Measurements from ENCODE around the gene IRAK2. TPM values are rescaled to one million over a fixed set of nuclear protein-coding genes. Genes with fewer than 3 reads are reported as not detected.
A peak's percentile ranks its signal among the peaks of the same experiment; 100 is the strongest.

The IRAK2 gene
- total RNA-seq, 1 experiment from 2014 or later = 4.2 TPM

DNA sequence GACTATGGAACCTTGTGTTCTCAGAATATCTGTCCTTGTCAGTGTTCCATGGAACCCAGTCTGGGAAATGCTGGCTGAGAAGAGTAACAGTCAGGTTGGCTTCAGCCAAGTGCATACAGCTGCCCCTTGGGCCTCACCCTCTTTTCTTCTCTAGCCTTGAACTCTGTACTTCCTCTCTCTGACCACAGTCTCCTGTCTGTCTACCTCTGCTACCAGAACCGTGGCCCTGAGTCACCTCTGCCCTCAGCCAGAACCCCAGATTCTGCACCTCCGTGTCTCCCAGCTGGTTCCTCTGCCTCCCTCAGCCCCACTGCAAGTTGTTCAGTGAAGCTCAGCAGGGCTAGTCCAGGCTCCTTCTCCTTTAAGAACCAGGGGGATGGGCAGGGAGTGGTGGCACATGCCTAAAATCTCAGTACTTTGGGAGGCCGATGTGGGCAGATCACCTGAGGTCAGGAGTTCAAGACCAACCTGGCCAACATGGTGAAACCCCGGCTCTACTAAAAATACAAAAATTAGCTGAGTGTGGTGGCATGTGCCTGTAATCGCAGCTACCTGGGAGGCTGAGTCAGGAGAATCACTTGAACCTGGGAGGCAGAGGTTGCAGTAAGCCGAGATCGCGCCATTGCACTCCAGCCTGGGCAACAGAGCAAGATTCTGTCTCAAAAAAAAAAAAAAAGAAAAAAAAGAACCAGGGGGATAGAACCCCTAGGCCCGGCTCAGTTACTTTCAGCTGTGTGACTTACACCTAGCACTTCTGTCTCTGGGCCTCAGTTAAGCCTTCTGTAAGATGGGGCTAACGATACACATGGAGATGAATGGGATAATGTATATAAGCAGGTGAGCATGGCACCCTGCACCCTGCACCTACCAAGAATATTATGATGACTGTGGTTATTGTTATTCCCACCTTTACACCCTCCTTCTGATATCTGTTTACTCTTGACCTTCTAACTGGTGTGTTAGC lies 59.2 kb downstream of the IRAK2 start:
- H3K9me3 Mint-ChIP-seq (ENCODE audit: unreplicated experiment) = no peaks in the 10 kb centered on the region
- no TSS peak for BruUV-seq (replicated peaks)
- ChIA-PET CTCF (interaction anchor here (0.7 to 1.6 kb wide), 3 partner anchors 20 to 780 kb away, joined by 4 to 6 read pairs (median 5); no protein-coding TSS in a partner anchor), POLR2A (no interaction called here)
- intact Hi-C loops (cut with micrococcal nuclease; ENCODE audit: unreplicated experiment) = loop anchor here (1.0 to 2.0 kb wide), 3 partner anchors 20 to 59 kb away; partner anchors contain the start of gene IRAK2
- H3K27ac Mint-ChIP-seq (ENCODE audit: unreplicated experiment) = no peak overlapping the region
- H3K4me3 Mint-ChIP-seq (ENCODE audit: unreplicated experiment) = no peak overlapping the region
- Histone ChIP-seq H3K27me3 (replicated peaks; ENCODE audit: control insufficient read depth, insufficient read depth, low read length) (no peaks in the 10 kb centered on the region), H3K36me3 (ENCODE audit: control insufficient read depth, insufficient read depth, low read length) (no peaks in the 10 kb centered on the region), H3K4me3 (ENCODE audit: low read depth, low read length) (no peak overlapping the region), H3K9me3 (no peaks in the 10 kb centered on the region), H3K4me1 (no peaks in the 10 kb centered on the region)
- H3K27me3 Mint-ChIP-seq (ENCODE audit: insufficient read depth, unreplicated experiment) = no peaks in the 10 kb centered on the region
- no peak for DNase-seq
- TF ChIP-seq, protein P1, sequence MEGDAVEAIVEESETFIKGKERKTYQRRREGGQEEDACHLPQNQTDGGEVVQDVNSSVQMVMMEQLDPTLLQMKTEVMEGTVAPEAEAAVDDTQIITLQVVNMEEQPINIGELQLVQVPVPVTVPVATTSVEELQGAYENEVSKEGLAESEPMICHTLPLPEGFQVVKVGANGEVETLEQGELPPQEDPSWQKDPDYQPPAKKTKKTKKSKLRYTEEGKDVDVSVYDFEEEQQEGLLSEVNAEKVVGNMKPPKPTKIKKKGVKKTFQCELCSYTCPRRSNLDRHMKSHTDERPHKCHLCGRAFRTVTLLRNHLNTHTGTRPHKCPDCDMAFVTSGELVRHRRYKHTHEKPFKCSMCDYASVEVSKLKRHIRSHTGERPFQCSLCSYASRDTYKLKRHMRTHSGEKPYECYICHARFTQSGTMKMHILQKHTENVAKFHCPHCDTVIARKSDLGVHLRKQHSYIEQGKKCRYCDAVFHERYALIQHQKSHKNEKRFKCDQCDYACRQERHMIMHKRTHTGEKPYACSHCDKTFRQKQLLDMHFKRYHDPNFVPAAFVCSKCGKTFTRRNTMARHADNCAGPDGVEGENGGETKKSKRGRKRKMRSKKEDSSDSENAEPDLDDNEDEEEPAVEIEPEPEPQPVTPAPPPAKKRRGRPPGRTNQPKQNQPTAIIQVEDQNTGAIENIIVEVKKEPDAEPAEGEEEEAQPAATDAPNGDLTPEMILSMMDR (IDR thresholded peaks at IDR 0.05; ENCODE audit: insufficient read depth in 1 of 2, low read depth in 1 of 2, low read length in 1 of 2, severe bottlenecking in 1 of 2, unreplicated experiment in 1 of 2) = no peak
- peaks cover 20% of the 10 kb centered on the region for H3K36me3 Mint-ChIP-seq (ENCODE audit: insufficient read depth, unreplicated experiment)
- H3K4me1 Mint-ChIP-seq (ENCODE audit: low read depth, unreplicated experiment) = peaks cover 11% of the 10 kb centered on the region

DNA sequence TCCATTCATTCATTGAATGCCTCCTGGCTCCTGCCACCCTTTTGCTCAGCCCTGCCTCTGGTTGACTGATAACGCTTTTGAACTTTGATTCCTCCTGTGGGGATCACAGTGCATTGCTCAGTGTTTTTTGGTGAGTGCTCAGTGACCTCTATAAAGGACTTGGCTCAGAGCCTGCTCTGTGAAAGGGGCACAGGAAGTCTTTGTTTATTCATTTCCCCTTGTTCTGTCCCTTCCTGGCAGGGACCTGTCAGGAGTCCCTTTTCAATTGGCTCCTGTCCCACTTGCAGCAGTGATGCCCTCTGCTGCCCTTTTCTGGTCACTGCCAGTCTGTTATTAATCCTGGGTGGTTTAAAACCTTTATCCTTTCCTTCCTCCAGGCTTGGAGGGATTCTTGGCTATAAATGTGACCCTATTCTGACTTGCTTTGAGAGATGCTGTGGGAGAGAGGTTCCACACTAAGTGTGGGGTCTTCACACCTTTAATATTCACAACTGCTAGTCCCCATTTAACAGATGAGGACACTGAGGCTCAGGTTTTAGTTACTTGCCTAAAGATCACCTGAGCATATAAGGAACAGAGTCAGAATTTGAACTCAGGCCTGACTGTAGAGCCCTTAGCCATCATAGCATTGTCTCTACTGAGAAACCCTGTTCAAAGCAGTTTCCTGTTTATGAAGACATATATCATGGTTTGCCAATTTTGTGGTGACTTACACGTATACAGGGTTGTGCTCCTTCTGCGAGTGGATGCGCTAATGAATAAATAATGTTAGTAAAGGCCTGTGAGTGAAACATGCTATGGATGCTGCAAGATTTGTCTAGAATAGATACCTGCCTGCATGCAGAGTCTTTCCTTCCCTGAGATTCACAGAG lies 60.3 kb downstream of the IRAK2 start:
- no peaks in the 10 kb centered on the region for H3K27me3 ChIP-seq (replicated peaks; ENCODE audit: control insufficient read depth, insufficient read depth, low read length)
- ChIA-PET CTCF (no interaction called here), POLR2A (no interaction called here)
- H3K4me1 ChIP-seq = no peaks in the 10 kb centered on the region
- Mint-ChIP-seq H3K4me3 (ENCODE audit: unreplicated experiment) (no peak overlapping the region), H3K27ac (ENCODE audit: unreplicated experiment) (no peak overlapping the region), H3K36me3 (ENCODE audit: insufficient read depth, unreplicated experiment) (peaks cover 12% of the 10 kb centered on the region), H3K27me3 (ENCODE audit: insufficient read depth, unreplicated experiment) (no peaks in the 10 kb centered on the region), H3K4me1 (ENCODE audit: low read depth, unreplicated experiment) (peaks cover 7% of the 10 kb centered on the region), H3K9me3 (ENCODE audit: unreplicated experiment) (no peaks in the 10 kb centered on the region)
- intact Hi-C loops (cut with micrococcal nuclease; ENCODE audit: unreplicated experiment) = loop anchor here (1.0 to 2.0 kb wide), 3 partner anchors 21 to 60 kb away; partner anchors contain the start of gene IRAK2
- TF ChIP-seq, protein P1 (IDR thresholded peaks at IDR 0.05; ENCODE audit: insufficient read depth in 1 of 2, low read depth in 1 of 2, low read length in 1 of 2, severe bottlenecking in 1 of 2, unreplicated experiment in 1 of 2) = peak; percentile 72 to 74
- H3K9me3 ChIP-seq = no peaks in the 10 kb centered on the region
- no peak overlapping the region for H3K4me3 ChIP-seq (ENCODE audit: low read depth, low read length)
- BruUV-seq (replicated peaks) = no TSS peak
- DNase-seq = peak; percentile 63 to 67
- no peaks in the 10 kb centered on the region for H3K36me3 ChIP-seq (ENCODE audit: control insufficient read depth, insufficient read depth, low read length)

DNA sequence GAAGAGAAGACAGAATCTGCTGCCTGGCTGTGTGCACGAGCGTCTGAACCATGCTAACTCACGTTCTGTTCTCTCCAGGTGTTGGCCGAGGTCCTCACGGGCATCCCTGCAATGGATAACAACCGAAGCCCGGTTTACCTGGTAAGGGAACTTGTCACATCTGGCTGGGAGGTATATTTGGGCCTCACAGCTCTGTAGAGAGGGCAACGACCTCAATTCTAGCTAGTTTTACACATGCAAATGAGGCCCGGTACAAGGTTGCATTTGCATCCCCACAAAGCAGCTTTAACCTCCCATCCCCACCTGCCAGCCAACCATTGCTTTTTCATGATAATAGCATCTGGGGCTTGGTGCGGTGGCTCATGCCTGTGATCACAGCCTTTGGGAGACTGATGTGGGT lies 61.6 kb downstream of the IRAK2 start:
- Mint-ChIP-seq H3K9me3 (ENCODE audit: unreplicated experiment) (no peaks in the 10 kb centered on the region), H3K27me3 (ENCODE audit: insufficient read depth, unreplicated experiment) (no peaks in the 10 kb centered on the region), H3K27ac (ENCODE audit: unreplicated experiment) (no peak overlapping the region), H3K36me3 (ENCODE audit: insufficient read depth, unreplicated experiment) (peaks cover 12% of the 10 kb centered on the region), H3K4me1 (ENCODE audit: low read depth, unreplicated experiment) (peaks cover 7% of the 10 kb centered on the region), H3K4me3 (ENCODE audit: unreplicated experiment) (no peak overlapping the region)
- Histone ChIP-seq H3K4me1 (no peaks in the 10 kb centered on the region), H3K27me3 (replicated peaks; ENCODE audit: control insufficient read depth, insufficient read depth, low read length) (no peaks in the 10 kb centered on the region), H3K9me3 (no peaks in the 10 kb centered on the region), H3K36me3 (ENCODE audit: control insufficient read depth, insufficient read depth, low read length) (no peaks in the 10 kb centered on the region), H3K4me3 (ENCODE audit: low read depth, low read length) (no peak overlapping the region)
- no peak for DNase-seq
- POLR2A ChIA-PET = no interaction called here
- intact Hi-C loops (cut with micrococcal nuclease; ENCODE audit: unreplicated experiment) = no loop called here
- TF ChIP-seq, protein P1 (IDR thresholded peaks at IDR 0.05; ENCODE audit: insufficient read depth in 1 of 2, low read depth in 1 of 2, low read length in 1 of 2, severe bottlenecking in 1 of 2, unreplicated experiment in 1 of 2) = no peak
- no TSS peak for BruUV-seq (replicated peaks)
- CTCF ChIA-PET = interaction anchor here (0.6 kb wide), 1 partner anchor 22 kb away, joined by 3 read pairs; no protein-coding TSS in a partner anchor

All from Caco-2 (cell line).